Activated T-cell treated with anti-CD3 and anti-CD28 coated beads, Interleukin-2, amount 50 U/mL, for 48 hours (primary cell): ENCODE measurements around the gene PAFAH1B2.

Experiments
- DNase-seq, 2 experiments: peaks; one replicate each; pipeline ENCODE4 v3.0.0-alpha.2; 2020

PAFAH1B2 gene

DNA sequence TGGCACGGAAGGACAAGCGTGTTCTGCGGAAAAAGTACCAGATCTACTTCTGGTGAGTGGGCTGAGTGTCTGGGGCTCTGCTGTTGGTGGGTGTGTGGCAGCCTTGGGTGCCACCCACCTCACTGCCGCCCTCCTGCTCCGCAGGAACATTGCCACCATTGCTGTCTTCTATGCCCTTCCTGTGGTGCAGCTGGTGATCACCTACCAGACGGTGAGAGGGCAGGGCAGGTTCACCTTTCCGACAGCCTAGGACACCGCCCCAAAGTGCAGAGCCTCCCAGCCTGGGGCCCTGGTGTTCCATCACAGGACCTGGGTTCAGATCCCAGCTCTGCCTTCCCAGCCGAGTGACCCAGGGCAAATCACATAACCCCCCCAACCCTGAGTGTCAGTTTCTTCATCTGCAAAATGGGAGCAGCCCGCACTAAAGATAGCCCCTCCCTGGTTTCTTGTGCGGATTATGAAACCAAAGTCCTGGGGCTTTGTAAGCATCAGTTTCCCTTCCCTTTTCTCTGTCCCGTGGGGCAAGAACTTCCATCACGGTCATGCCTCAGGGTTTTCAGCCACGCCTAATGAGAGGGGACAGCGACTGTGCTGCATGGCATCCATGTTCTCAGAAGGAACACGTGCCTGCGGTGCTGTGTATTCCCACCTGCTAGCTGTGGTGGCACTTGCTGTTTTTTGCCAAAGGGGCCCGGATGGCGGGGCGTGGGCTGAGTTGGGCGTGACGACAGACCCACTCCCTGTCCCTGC, 45.3 kb downstream of the PAFAH1B2 start:
- DNase-seq: no peak

GRCh38 chr11:117189941-117190544, 46.0 kb downstream of the PAFAH1B2 start:
- DNase-seq: no peak

DNA sequence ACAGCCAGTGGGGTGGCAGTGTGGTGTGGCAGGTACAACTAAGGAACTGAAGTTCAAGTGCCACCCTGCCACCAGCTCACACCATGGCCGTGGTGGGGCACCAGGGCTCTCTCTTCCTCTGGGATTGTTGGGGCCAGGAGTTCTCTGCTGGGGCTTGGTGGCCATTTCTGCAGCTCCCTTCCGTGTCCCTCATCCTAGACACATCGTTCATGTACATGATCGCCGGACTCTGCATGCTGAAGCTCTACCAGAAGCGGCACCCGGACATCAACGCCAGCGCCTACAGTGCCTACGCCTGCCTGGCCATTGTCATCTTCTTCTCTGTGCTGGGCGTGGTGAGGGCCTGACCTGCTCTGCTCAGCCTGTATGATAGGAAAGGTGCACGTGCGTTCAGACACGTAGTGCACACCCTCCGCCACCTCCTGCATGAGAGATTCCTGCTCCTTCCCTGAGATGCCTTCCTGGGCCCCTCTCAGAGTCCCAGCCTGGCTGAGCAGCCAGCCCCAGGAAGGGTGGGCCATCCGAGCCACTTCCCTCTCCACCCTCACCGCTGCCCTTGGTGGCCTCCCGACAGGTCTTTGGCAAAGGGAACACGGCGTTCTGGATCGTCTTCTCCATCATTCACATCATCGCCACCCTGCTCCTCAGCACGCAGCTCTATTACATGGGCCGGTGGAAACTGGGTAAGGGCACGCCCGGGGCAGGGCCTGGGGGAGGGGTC, 47.8 kb downstream of the PAFAH1B2 start:
- DNase-seq: no peak

GRCh38 chr11:117192401-117192875, 48.4 kb downstream of the PAFAH1B2 start:
- DNase-seq: no peak

- DNase-seq: no peak
Observed at GRCh38 chr11:117193130-117194020, 49.3 kb downstream of the PAFAH1B2 start.

DNA sequence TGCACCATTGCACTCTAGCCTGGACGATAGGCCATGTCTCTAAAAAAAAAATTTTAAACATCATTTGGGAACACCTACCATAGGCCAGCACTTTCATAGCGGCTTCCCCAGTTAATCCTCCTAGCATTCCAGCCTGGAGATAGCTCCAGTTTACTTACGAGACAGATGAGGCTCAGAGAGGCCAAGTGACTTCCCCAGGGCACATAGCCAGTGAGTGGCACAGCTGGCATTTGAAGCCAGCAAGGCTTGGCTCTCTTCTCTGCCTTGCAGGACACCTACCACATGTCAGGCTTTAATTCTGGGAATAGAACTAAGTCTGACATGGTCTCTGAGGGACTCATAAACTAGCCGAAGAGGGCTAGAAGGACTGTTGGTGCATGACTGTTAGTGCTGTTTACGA, 50.2 kb downstream of the PAFAH1B2 start:
- DNase-seq: no peak

- DNase-seq: no peak
Observed at GRCh38 chr11:117195258-117195657, 51.2 kb downstream of the PAFAH1B2 start.

DNA sequence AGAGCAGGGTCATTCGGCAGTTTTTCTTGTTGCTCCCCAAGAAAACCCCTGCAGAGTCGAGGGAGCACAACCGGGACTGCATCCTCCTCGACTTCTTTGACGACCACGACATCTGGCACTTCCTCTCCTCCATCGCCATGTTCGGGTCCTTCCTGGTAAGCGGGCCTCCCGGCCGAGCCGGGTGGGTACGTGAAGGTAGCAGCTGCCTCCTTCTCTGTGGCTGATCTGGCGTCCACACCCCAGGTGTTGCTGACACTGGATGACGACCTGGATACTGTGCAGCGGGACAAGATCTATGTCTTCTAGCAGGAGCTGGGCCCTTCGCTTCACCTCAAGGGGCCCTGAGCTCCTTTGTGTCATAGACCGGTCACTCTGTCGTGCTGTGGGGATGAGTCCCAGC, 51.7 kb downstream of the PAFAH1B2 start:
- DNase-seq: no peak

DNA sequence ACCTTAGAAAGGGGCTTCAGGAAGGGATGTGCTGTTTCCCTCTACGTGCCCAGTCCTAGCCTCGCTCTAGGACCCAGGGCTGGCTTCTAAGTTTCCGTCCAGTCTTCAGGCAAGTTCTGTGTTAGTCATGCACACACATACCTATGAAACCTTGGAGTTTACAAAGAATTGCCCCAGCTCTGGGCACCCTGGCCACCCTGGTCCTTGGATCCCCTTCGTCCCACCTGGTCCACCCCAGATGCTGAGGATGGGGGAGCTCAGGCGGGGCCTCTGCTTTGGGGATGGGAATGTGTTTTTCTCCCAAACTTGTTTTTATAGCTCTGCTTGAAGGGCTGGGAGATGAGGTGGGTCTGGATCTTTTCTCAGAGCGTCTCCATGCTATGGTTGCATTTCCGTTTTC, 52.9 kb downstream of the PAFAH1B2 start:
- no peak for DNase-seq

DNA sequence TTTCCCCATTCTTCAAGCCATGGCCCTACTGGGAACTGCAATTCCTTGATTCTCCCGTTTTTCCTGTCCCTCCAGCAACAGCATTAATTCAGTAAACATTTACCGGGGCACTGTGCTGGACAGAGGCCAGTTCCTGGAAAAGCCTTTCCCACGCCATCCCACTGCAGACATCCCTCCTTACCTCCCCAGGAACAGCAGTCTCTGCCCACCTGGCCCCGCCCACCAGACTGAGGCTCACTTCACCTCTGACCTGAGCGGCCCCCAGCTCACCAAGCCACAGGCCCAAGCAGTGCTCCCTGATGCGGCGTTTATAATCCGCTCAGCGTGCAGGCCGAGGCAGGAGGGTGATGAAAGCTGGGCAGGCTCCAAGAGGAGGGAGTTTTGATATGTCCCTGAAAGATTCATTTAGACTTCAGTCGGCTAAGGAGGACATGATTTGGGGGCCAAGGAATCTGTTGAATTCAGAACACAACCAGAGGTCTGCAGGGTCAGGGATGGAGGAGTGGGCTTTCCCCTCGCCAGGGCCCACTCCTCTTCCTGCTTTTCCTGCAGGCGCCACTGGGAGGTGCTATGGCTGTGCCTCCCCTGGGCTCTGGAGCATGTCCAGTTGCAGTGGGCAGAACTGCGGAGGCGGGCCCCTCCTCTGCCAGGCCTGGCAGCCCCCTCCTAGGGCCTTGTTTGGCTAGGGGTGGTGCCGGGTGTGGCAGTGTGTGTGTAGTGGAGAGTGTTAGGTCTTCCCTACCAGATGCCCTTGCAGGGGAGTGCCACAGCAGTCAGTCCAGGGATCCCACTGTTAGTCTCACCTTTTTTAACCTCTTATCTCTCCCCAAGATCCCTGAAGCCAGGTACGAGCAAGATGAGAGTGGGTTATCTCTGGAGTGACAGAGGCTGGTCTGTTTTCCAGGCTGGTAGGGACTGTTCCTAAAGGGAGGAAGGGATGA, 53.7 kb downstream of the PAFAH1B2 start:
- DNase-seq: no peak

- DNase-seq: no peak
Observed at GRCh38 chr11:117198613-117199012, 54.5 kb downstream of the PAFAH1B2 start.

- no peak for DNase-seq
Observed at GRCh38 chr11:117199053-117199915, 55.2 kb downstream of the PAFAH1B2 start, which contains the start of gene TAGLN. Gene TAGLN, plus strand, starts transcription at chr11:117199370. Its CDS starts 3,644 bp downstream, at chr11:117203014.

- no peak for DNase-seq
Observed at GRCh38 chr11:117199916-117200812, 56.1 kb downstream of the PAFAH1B2 start.

GRCh38 chr11:117200813-117201657, 56.9 kb downstream of the PAFAH1B2 start:
- no peak for DNase-seq

DNA sequence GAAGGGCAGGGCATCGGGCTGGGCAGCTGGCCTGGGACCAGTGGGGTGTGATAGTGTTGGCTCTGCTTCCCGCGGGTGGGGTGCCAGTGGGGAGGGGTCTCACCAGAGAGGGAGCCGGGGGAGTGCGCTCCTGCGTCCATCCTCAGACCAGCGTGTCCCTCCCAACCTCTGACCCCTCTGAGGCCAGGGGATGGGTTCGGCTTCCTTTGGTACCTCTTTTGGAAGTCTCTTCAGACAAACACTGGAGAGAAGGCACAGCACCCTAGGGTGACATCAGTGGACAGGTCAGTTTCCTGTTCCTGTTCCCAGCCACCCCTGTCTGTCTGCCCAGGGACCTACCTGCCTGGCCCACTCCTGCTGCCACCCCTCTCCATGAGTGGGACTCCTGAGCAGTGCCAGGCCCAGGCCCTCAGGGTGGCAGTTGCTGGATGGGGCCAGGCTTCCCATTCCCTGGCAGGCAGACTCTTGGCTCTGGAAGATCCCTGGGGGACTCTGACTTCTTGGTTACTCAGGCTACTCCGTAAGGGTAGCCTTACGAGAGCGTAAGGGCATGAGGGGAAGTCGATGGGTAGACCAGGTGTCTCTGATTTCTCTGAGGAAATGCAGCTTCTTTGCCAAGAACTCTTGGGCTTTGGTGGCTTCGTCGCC, 57.7 kb downstream of the PAFAH1B2 start:
- DNase-seq: no peak

- no peak for DNase-seq
Observed at GRCh38 chr11:117202386-117203068, 58.4 kb downstream of the PAFAH1B2 start.

DNA sequence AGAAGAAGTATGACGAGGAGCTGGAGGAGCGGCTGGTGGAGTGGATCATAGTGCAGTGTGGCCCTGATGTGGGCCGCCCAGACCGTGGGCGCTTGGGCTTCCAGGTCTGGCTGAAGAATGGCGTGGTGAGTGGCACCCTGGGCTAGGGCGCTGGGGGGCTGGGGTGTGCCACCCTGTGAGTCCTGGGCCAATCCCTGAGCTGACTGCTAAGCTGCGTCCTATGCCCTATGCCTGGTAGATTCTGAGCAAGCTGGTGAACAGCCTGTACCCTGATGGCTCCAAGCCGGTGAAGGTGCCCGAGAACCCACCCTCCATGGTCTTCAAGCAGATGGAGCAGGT, 59.0 kb downstream of the PAFAH1B2 start:
- no peak for DNase-seq
